Suppressor macrophage treated with lipopolysaccharide for 1 hour (primary cell): ENCODE measurements around the gene OXSR1.
"Not testable (repeated sequence)": the region's sequence is repeated elsewhere in the genome, so short reads cannot be mapped to it uniquely, and the experiment has no call there.

Experiments used
- DNase-seq, 3 donors: peaks; one replicate each; pipeline ENCODE4 v3.0.0-alpha.2; 2020 to 2022

The OXSR1 gene

GRCh38 chr3:38169027-38169317, 3.6 kb downstream of the OXSR1 start:
- DNase-seq = peak in 2 of 3 donors; percentile 60 to 70

GRCh38 chr3:38170722-38171121, 5.4 kb downstream of the OXSR1 start:
- no peak for DNase-seq

DNA sequence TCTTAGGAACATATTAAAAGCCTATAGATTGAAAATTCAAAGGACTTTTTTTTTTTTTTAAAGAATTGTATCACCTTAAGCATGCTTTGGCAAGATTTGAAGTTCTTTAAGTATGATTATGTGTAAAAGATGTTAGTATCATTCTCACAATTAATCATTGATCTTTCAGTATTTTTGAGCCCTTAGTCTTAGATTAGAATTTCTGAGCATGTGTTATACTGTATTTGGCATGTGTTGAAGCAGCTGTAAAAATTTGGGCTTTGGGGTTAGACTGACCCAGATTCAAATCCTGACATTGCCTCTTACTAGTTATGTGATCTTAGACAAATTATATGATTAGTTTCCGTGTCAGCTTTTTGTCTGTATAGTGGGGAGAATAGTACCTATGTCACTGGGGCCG, 6.3 kb downstream of the OXSR1 start:
- no peak for DNase-seq

DNA sequence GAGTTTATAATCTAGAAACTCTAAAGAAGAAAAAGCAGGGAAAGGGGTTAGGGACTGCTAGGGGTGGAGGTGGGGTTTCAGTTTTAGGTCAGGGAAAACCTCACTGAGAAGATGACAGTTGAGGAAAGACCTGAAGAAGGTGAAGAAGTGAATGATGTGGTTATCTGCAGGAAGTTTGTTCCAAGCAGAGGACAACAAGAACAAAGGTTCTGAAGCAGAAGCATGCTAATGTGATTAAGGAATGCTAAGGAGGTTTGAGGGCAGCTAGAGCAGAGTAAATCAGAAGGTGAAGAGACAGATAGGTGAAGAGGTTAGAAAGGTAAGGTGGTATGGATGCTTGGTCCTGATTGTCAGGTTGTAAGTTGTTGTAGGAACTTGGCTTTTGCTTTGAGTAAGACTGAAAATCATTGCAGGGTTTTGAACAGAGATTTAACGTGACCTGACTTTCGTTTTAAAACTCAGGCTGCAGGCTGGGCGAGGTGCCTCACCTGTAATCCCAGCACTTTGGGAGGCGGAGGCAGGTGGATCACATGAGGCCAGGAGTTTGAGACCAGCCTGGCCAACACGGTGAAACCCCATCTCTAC, 8.6 kb downstream of the OXSR1 start:
- no peak for DNase-seq

DNA sequence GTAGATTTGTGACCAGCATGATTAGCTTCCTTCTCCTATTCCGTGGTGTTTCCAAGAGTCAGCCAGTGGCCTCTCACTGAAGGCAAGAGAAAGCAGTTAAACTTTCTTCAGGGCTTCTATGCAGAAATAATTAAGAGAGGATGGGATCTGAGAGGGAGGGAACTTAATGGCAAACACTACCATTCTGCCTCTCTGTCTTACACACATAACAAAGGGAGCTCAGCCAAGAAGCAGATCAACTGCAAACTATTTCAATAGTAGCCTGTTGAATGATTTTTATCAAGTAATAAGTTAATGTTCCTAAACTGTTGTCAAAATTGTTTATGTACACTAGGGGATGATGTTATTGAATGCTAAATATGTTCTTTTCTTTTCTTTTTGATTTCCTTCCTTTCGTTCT, 11.8 kb downstream of the OXSR1 start:
- DNase-seq = no peak

DNA sequence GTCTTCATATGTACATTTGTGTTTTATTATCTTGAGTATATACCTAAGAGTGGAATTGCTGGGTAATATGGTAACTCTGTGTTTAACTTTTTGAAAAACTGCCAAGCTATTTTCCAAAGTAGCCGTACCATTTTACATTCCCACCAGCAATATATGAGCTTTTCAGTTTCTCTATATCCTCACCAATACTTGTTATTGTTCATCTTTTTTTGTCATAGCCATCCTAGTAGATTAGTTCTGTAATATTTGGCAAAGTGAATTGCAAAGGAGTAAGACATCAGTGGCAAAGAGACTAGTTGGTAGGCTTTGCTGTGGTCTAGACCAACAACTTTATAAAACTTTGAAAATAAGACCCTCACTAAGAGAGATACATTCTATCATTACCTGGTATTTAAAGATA, 21.4 kb downstream of the OXSR1 start:
- no peak for DNase-seq

DNA sequence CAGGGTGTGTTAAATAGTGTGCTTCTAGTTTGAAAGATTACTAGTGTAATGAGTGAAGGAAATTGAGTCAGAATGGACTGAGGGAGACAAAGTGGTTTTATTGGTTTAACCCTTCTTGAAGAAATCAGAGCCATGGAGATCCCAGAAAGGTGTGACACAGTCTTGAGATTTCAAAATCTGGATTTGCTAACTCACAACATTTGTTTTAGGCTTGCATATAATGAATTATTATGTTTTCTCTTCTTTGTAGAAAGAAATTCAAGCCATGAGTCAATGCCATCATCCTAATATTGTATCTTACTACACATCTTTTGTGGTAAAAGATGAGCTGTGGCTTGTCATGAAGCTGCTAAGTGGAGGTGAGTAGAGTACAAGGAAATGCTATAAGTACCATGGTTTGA, 25.1 kb downstream of the OXSR1 start:
- DNase-seq = no peak

- not testable (repeated sequence) for DNase-seq
Observed at GRCh38 chr3:38202931-38203330, 37.6 kb downstream of the OXSR1 start.

GRCh38 chr3:38203690-38204089, 38.4 kb downstream of the OXSR1 start:
- DNase-seq = no peak

DNA sequence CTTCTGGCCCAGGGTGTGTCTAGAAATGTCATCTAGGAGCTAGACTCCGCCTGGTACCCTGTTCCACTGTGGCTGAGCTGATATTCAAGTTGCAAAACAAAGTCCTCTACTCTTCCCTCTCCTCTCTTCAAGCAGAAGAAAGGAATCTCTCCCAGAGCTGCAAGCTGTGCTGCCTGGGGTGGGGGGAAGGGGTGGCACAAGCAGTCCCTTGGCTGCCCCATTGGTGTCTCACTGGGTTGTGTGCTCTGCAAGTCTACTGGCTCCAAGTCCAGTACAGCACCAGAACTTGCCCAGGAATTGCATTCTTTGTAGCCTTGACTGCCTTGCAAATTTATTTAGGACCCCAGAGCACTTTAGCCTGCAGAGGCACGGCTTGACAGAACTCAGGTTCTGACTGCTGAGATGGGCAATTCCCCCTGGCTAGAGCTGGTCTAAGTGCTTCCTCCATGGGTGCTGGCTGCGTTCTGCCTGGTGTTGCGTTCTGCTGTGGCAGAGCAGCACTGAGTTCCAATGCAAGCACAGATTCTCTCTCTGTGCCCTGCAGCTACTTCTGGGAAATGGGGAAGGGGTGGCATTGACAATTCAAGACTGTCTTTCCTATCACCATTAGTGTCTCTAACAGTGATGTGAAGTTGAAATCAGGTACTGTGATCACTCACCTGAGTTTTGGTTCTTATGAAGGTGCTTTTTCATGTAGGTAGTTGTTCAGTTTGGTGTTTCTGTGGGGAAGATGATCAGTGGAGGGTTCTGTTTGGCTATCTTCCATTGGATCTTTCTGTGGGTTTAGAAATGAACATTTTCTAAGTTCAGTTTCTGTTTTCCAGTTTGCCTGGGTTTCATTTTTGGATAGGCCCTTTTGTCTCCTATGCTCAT, 39.5 kb downstream of the OXSR1 start:
- DNase-seq = no peak

DNA sequence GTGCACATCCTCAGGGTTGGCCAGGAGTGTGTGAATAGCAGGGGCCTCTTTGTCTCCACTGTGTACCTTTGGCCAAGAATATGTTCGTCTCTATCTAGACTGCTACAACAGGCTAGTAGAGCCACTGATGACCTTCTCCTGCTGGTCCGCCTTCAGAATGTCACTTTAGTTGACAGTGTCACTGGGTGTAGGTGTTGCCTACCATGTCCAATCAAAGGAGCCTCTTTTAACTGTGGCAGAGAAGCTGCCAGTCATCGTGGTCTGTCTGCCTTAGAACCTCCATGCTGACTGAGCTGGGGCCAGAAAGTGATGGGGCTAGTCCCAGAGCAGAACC, 40.1 kb downstream of the OXSR1 start:
- peak in 1 of 3 donors; percentile 25 for DNase-seq

DNA sequence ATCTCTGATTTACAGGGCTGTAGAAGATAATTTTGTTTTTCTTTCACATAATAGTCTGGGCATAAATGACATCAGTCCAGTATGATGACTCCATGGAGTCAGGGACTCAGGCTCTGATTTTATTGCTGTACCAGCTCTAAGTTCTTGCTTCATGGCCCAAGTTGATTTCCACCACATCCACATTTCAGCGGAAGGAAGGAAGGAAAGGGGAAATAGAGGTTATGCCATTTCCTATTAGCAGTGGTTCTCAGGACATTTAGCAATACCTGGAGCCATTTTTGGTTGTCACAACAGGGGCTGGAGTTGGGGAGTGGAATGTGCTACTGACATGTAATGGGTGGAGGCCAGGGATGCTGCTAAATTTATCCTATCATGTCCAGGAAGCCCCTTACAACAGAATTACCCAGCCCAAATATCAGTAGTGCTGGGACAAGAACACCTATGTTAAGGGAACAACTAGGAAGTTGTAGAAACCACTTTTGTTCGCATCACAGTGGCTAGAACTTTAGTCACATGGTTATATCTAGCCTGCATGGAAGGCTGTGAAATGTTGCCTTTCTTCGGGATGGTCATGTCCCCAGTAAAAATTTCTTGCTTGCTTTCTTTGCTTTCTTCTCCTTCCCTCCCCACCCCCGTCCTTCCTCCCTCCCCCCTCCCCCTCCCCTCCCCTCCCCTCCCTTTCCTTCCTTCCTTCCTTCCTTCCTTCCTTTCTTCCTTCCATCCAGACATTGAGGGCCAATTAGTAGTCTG, 42.1 kb downstream of the OXSR1 start:
- DNase-seq = peak in 1 of 3 donors; percentile 21

DNA sequence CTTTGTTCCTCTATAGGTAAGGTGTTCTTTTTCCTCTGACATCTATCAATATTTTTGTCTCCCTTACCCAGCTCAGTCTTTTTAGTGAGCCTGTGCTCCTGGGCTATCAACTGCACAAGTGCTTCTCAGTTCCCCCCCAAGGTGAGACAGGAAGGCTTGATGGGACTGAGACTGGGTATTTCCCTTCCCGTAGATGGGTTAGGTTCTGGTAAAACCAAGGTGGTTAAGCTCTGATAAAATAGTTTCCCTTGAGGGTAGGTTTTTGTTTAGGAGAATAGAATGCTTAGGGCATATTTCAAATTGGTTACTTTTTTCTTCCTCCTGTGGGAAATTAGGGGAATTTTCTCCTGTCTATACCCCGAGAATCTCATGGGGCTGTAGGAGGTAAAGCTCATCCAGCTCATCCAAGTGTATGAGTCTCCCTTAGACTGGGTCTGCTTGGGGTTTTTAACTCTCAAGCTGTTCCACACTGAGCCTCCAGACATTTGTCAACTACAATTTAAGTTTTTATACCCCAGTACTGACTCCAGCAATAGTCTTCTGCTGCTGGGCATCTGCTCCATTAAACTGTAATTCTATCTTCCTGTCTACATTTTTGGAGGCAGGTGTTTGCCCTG, 44.9 kb downstream of the OXSR1 start:
- DNase-seq = peak in 1 of 3 donors; percentile 18

GRCh38 chr3:38212141-38212540, 46.8 kb downstream of the OXSR1 start:
- no peak for DNase-seq

DNA sequence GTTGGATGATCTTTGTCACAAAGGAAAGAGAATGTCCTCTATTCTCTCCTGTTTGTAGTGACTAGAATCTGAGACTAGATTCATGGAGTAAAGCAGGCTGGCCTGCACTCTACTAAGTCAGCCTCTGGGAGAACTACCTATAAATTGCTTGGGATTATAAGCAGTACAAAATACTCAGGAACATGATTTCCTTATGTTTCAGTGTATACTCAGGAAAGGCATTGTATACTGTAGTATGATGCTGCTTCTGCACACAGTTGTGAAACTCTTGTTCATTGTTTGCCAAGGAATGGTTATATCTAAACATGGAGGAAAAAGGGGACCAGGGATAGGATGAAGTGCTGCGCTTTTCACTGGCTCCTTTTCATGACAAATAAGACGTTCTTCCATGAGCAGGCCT, 49.2 kb downstream of the OXSR1 start:
- DNase-seq = no peak

GRCh38 chr3:38219609-38220197, 54.4 kb downstream of the OXSR1 start:
- no peak for DNase-seq

- DNase-seq = no peak
Observed at GRCh38 chr3:38221005-38221404, 55.7 kb downstream of the OXSR1 start.

DNA sequence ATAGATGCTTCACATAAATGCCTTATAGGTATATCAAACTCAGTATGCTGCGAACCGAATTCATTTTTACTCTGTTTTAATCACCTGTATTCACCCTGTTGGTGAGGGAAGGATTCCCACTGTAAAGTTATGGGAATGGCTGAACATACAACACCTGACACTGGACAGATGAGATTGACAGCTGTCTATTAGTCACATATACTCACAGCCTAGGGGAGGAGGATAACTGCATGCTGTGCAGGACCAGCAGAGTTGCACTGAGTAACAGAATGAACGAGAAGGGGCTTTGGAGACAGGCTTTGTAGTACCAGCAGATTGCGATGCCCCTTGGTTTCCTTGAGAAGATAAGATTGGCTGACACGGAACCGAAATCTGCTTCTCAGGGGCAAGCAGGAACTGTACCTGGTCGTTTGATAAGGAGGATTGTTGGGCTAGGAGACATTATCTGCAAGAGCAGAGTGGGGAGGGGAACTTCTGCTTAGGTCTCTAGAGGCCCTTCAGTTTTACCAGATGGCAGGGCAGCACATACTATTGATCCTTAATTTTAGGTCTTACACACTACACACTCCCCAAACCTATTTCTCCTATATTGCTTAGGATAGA, 56.8 kb downstream of the OXSR1 start:
- DNase-seq = no peak

DNA sequence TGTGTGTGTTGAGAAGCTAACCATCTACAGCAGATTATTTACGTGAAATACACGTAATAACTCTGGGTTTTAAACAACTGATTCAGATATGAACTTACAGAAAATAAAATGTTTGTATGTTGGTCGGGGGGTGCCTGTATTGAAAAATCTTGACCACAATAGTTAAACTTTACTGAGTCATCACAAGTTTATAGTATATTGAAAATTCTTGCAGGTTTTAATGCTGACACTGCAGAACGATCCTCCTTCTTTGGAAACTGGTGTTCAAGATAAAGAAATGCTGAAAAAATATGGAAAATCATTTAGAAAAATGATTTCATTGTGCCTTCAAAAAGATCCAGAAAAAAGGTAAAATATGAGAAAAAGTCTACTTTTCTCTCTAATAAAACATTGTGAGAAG, 59.0 kb downstream of the OXSR1 start:
- DNase-seq = no peak

GRCh38 chr3:38226273-38226672, 60.9 kb downstream of the OXSR1 start:
- DNase-seq = peak in 2 of 3 donors; percentile 20 to 31

DNA sequence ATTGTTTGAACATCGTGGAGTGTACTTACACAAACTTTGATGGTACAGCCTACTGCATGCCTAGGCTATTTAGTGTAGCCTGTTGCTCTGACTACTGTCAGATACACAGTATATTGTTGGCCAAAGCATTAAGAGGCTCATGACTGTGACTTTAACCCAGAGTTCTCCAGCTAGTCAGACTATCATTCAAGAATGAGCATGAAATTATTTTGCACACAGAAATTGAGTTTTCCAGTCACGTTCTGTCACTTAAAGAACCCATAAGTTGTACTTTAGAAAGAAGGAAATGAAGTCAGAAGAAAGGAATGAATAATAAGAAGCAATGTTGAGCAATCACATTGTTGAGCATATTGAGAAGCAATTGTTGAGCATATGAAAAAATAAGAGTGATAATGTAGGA, 62.7 kb downstream of the OXSR1 start:
- peak in 2 of 3 donors; percentile 46 to 60 for DNase-seq

DNA sequence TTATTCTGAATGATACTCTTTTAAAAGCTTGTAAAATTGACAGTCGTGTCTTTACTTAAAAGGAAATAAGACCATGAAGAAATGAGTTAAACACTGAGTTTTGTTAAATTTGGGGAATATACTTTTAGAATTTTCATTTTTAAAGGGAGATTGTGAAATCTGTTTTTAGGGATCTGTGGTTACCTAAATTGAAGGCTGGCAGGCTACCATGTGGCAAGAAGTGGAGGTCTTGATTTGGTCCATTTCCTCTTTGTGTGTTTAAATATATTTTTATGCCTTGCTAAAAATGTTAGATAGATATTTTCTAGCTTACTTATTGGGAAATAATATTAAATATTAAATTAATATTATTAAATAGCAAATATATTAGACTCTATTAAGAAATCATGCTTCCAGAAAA, 63.7 kb downstream of the OXSR1 start:
- DNase-seq = peak in 1 of 3 donors; percentile 15

DNA sequence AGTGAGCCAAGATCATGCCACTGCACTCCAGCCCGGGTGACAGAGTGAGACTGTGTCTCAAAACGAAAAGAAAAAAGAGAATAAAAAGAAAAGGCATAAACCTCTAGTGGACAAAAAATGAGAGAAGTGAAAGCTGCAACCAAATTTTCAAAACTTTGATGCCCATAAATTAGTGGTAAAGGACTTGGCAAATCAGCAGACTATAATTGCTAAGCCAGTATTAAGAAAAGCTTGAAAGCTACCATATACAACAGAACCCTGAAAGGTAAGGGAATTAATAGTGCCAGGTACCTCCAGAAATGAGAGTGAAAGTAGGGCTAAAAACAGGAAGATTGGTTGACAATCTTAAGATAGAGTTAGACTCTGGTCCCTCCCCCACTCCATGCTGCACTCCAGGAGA, 67.4 kb downstream of the OXSR1 start:
- DNase-seq = no peak
